ENCODE results near the gene PSMA5. TPM values are rescaled to one million over a fixed set of nuclear protein-coding genes. Genes with fewer than 3 reads are reported as not detected.

Gene PSMA5
- 54.5 and 64.3 TPM in 2 replicates for total RNA-seq

DNA sequence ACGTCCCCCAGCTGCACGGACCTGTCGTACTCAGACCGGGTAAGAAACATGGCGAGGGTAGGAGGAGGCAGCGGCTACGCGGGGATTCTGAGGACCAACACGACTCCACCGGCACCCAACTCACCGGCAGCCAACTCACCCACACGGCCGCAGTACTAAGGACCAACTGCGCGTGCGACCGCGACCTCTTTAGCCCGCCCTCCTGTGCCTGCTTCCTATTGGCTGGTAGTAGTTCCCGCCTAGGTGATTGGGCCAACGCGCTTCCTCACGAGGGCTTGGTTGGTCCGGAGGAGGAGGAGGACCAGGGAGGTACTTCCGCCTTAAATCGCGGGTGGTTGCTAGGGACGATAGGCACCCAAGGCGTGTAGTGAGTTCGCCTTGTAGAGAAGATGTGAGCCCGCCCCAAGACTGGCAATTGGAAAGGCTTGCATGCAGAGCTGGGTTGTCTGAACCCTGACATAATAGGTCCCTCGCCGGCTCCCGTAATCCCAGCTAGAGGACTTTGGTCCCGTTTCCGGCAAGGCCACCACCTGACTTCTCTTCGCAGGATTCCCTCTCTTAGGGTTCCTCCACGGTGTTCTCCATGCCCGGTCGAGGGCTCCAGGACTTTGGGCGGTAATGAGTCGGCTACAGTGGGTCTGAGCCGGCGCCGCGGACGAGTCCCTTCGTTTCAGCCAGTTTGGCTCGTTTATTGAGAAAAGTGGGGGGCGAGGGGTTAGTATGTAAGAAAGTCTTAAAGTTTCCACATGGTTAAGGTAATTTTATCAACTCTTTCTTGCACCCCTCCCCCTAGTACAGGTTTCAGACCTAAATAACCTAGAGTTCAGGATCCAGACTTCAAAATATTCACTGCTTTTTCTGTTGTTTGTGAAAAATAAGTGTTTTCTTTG, at the start of gene PSMA5:
Gene PSMA5, minus strand, starts transcription at position 168 of the 890 bp plus-strand sequence. Its CDS starts 118 bp downstream, at position 50.

GRCh38 chr1:109466452-109467300, 40.4 kb upstream of the PSMA5 start, which contains the start of gene SYPL2:
Gene SYPL2 (plus strand): TSS chr1:109466546. CDS start chr1:109466844, 298 bp downstream.

GRCh38 chr1:109397581-109398342, 28.5 kb downstream of the PSMA5 start, which contains the start of gene SORT1:
Gene SORT1 (minus strand): TSS chr1:109397918. CDS start chr1:109397892, 26 bp downstream.

Other genes starting within 250 kb of the PSMA5 start
- gene SARS1, start 212.5 kb downstream of the PSMA5 start, total RNA-seq: 152 and 170 TPM in 2 replicates
- under 0.01 TPM in 2 replicates for gene CELSR2, start 176.9 kb downstream of the PSMA5 start, total RNA-seq
- gene PSRC1, start 143.3 kb downstream of the PSMA5 start, total RNA-seq: 13.6 and 20.9 TPM in 2 replicates
- not detected in 2 replicates for gene MYBPHL, start 119.4 kb downstream of the PSMA5 start, total RNA-seq
- gene SORT1, start 28.5 kb downstream of the PSMA5 start, total RNA-seq: 1.1 and 1.2 TPM in 2 replicates
- gene SYPL2, start 40.1 kb upstream of the PSMA5 start, total RNA-seq: 2.0 and 5.5 TPM in 2 replicates
- 2.7 and 5.9 TPM in 2 replicates for gene ATXN7L2, start 57.5 kb upstream of the PSMA5 start, total RNA-seq
- 4.5 and 4.8 TPM in 2 replicates for gene CYB561D1, start 67.6 kb upstream of the PSMA5 start, total RNA-seq
- gene AMIGO1, start 83.3 kb upstream of the PSMA5 start, total RNA-seq: 0.39 and 0.73 TPM in 2 replicates
- gene GPR61, start 113.4 kb upstream of the PSMA5 start, total RNA-seq: under 0.01 and 0.39 TPM in 2 replicates
- gene GNAI3, start 122.2 kb upstream of the PSMA5 start, total RNA-seq: 14.0 and 16.6 TPM in 2 replicates
- gene GNAT2, start 193.2 kb upstream of the PSMA5 start, total RNA-seq: not detected in 2 replicates
- 59.5 and 63.7 TPM in 2 replicates for gene AMPD2, start 193.4 kb upstream of the PSMA5 start, total RNA-seq
- gene GSTM4, start 229.7 kb upstream of the PSMA5 start, total RNA-seq: 5.9 and 10.2 TPM in 2 replicates
- gene GSTM2, start 241.6 kb upstream of the PSMA5 start, total RNA-seq: 10.2 and 18.0 TPM in 2 replicates

Measured in subcutaneous preadipocyte (primary cell).